ENCODE results near the gene TUBB1. TPM values are rescaled to one million over a fixed set of nuclear protein-coding genes. Genes with fewer than 3 reads are reported as not detected.

TUBB1 gene
- total and polyA plus RNA-seq, 2 donors (not counting 1 experiment from before 2014, with no cell fraction given) = 0.22 to 0.43 TPM

GRCh38 chr20:59010321-59010994 lies 8.8 kb upstream of the TUBB1 start:
- TF ChIP-seq CTCF (IDR thresholded peaks at IDR 0.05) (no peak), EZH2 (IDR thresholded peaks at IDR 0.05; ENCODE audit: borderline replicate concordance, insufficient read depth, low read depth, low read length, poor library complexity, severe bottlenecking) (no peak)
- ChIA-PET CTCF (interaction anchor here (0.9 to 3.3 kb wide), 3 partner anchors 22 to 197 kb away, joined by 3 to 32 read pairs (median 5); partner anchors contain the start of gene ATP5F1E), POLR2A (interaction anchor here (1.0 to 1.2 kb wide), 2 partner anchors 9 to 22 kb away, joined by 5 to 6 read pairs; partner anchors contain the start of gene ATP5F1E)
- H3K9me3 ChIP-seq (ENCODE audit: control extremely low read depth in 1 of 3, control insufficient read depth in 2 of 3, insufficient read depth in 1 of 3, low read length in 2 of 3) = peaks cover 0 to 6% (median 0%) of the 10 kb centered on the region in 3 donors
- Mint-ChIP-seq H3K9me3 (ENCODE audit: insufficient read depth) (no peaks in the 10 kb centered on the region), H3K4me1 (peaks cover 50% of the 10 kb centered on the region), H3K4me3 (no peak overlapping the region), H3K27ac (no peak overlapping the region), H3K27me3 (no peaks in the 10 kb centered on the region)
- no peak for DNase-seq
- H3K4me3 ChIP-seq (ENCODE audit: control extremely low read depth in 1 of 5, extremely low read depth in 1 of 5, insufficient read depth in 1 of 5, low read depth in 2 of 5, low read length in 4 of 5) = no peak overlapping the region
- H3K27me3 ChIP-seq (replicated peaks in 1 of 4; ENCODE audit: control extremely low read depth in 1 of 4, control insufficient read depth in 3 of 4, insufficient read depth in 4 of 4, low read length in 3 of 4) = no peaks in the 10 kb centered on the region
- no peaks in the 10 kb centered on the region for H3K36me3 ChIP-seq (replicated peaks in 1 of 2; ENCODE audit: control extremely low read depth in 1 of 2, control insufficient read depth in 1 of 2, extremely low read depth in 1 of 2, insufficient read depth in 2 of 2, low read length in 1 of 2)
- no peak overlapping the region for H3K4me2 ChIP-seq (replicated peaks; ENCODE audit: low read depth, low read length, poor library complexity, severe bottlenecking)
- no peak overlapping the region for H3K9ac ChIP-seq (ENCODE audit: low read length)
- 100% methylated on average over 4 of the region's 8 CpGs for WGBS (ENCODE audit: insufficient coverage)
- no peak overlapping the region for H3K27ac ChIP-seq (ENCODE audit: low read length in 2 of 2)
- peaks cover 6% of the 10 kb centered on the region for H4K20me1 ChIP-seq (ENCODE audit: control insufficient read depth, insufficient read depth, low read length, poor library complexity, severe bottlenecking)
- no peak overlapping the region for H2AFZ ChIP-seq (ENCODE audit: insufficient read depth, low read depth, low read length, poor library complexity, severe bottlenecking)
- H3K4me1 ChIP-seq (ENCODE audit: control insufficient read depth in 2 of 2, insufficient read depth in 2 of 2, low read length in 2 of 2) = peaks cover 19 to 32% of the 10 kb centered on the region in 2 donors
- H3K79me2 ChIP-seq (ENCODE audit: control insufficient read depth, insufficient read depth, low read length) = peaks cover 33% of the 10 kb centered on the region
- no peak for ATAC-seq (ENCODE audit: low read depth)
- intact Hi-C loops (cut with micrococcal nuclease) = no loop called here
